ENCODE measurements around the gene GTF3C5.
"Not testable (repeated sequence)": the region's sequence is repeated elsewhere in the genome, so short reads cannot be mapped to it uniquely, and the experiment has no call there.

Gene GTF3C5

DNA sequence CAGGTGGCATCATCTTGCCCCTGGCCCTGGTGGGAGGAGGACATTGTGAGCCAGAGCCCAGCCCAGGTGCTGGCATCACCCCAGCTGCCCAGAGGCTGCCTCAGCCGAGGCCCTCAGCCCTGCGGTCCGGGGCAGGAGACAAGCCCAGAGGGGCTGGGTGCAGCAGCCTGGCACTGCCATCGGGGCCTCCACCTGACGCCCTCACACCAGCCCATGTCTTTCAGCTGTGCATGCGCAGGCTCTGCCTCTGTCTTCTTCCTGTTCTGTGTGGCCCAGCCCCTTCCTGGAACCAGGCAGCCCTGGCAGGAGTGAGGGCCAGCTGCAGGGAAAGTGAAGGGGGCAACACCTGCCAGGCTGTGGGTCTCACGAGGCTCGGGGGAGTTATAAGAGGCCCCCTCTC lies 26.2 kb downstream of the GTF3C5 start:
- no peak for DNase-seq

GRCh38 chr9:133057553-133057952 lies 26.8 kb downstream of the GTF3C5 start:
- no peak for DNase-seq

- DNase-seq, result no peak
Measured at GRCh38 chr9:133058071-133058470, 27.3 kb downstream of the GTF3C5 start.

- no peak for DNase-seq
Measured at GRCh38 chr9:133058550-133059320, 27.9 kb downstream of the GTF3C5 start.

- DNase-seq, result no peak
Measured at GRCh38 chr9:133059623-133060022, 28.8 kb downstream of the GTF3C5 start.

- DNase-seq, result no peak
Measured at GRCh38 chr9:133060417-133060841, 29.6 kb downstream of the GTF3C5 start.

GRCh38 chr9:133061019-133061763 lies 30.4 kb downstream of the GTF3C5 start:
- not testable (repeated sequence) for DNase-seq

DNA sequence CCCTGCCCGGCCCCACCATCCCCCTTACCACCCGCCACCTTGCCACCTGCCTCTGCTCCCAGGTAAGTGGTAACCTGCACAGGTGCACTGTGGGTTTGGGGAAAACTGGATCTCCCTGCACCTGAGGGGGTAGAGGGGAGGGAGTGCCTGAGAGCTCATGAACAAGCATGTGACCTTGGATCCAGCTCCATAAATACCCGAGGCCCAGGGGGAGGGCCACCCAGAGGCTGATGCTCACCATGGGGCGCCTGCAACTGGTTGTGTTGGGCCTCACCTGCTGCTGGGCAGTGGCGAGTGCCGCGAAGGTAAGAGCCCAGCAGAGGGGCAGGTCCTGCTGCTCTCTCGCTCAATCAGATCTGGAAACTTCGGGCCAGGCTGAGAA lies 31.0 kb downstream of the GTF3C5 start, which contains the start of gene CEL:
Gene CEL, plus strand, starts transcription at position 218 of the 382 bp plus-strand sequence. Its CDS starts 22 bp downstream, at position 240.
- DNase-seq, result not testable (repeated sequence)

GRCh38 chr9:133062569-133062968 lies 31.8 kb downstream of the GTF3C5 start:
- not testable (repeated sequence) for DNase-seq

- no peak for DNase-seq
Measured at GRCh38 chr9:133063159-133063499, 32.3 kb downstream of the GTF3C5 start.

DNA sequence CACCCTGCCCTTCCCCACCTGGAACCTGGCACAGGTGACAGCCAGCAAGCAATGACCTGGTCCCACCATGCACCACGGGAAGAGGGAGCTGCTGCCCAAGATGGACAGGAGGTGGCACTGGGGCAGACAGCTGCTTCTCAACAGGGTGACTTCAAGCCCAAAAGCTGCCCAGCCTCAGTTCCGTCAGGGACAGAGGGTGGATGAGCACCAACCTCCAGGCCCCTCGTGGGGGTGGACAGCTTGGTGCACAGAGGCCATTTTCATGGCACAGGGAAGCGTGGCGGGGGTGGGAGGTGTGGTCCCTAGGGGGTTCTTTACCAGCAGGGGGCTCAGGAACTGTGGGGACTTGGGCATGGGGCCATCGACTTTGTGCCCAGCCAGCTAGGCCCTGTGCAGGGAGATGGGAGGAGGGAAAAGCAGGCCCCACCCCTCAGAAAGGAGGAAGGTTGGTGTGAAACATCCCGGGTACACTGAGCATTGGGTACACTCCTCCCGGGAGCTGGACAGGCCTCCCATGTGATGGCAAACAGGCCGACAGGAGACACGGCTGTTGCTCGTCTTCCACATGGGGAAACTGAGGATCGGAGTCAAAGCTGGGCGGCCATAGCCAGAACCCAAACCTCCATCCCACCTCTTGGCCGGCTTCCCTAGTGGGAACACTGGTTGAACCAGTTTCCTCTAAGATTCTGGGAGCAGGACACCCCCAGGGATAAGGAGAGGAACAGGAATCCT lies 32.9 kb downstream of the GTF3C5 start:
- no peak for DNase-seq

DNA sequence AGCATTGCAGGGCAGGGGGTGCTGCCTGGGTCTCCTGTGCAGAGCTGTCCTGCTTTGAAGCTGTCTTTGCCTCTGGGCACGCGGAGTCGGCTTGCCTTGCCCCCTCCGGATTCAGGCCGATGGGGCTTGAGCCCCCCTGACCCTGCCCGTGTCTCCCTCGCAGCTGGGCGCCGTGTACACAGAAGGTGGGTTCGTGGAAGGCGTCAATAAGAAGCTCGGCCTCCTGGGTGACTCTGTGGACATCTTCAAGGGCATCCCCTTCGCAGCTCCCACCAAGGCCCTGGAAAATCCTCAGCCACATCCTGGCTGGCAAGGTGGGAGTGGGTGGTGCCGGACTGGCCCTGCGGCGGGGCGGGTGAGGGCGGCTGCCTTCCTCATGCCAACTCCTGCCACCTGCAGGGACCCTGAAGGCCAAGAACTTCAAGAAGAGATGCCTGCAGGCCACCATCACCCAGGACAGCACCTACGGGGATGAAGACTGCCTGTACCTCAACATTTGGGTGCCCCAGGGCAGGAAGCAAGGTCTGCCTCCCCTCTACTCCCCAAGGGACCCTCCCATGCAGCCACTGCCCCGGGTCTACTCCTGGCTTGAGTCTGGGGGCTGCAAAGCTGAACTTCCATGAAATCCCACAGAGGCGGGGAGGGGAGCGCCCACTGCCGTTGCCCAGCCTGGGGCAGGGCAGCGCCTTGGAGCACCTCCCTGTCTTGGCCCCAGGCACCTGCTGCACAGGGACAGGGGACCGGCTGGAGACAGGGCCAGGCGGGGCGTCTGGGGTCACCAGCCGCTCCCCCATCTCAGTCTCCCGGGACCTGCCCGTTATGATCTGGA lies 33.7 kb downstream of the GTF3C5 start:
- DNase-seq, result no peak

DNA sequence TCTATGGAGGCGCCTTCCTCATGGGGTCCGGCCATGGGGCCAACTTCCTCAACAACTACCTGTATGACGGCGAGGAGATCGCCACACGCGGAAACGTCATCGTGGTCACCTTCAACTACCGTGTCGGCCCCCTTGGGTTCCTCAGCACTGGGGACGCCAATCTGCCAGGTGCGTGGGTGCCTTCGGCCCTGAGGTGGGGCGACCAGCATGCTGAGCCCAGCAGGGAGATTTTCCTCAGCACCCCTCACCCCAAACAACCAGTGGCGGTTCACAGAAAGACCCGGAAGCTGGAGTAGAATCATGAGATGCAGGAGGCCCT lies 34.2 kb downstream of the GTF3C5 start:
- DNase-seq, result no peak

- no peak for DNase-seq
Measured at GRCh38 chr9:133066181-133066983, 35.6 kb downstream of the GTF3C5 start.

GRCh38 chr9:133067006-133067405 lies 36.2 kb downstream of the GTF3C5 start:
- DNase-seq, result no peak

DNA sequence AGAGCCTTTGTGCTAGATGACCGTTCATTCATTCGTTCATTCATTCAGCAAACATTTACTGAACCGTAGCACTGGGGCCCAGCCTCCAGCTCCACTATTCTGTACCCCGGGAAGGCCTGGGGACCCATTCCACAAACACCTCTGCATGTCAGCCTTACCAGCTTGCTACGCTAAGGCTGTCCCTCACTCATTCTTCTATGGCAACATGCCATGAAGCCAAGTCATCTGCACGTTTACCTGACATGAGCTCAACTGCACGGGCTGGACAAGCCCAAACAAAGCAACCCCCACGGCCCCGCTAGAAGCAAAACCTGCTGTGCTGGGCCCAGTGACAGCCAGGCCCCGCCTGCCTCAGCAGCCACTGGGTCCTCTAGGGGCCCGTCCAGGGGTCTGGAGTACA lies 37.0 kb downstream of the GTF3C5 start:
- no peak for DNase-seq

GRCh38 chr9:133068431-133068830 lies 37.6 kb downstream of the GTF3C5 start:
- not testable (repeated sequence) for DNase-seq

DNA sequence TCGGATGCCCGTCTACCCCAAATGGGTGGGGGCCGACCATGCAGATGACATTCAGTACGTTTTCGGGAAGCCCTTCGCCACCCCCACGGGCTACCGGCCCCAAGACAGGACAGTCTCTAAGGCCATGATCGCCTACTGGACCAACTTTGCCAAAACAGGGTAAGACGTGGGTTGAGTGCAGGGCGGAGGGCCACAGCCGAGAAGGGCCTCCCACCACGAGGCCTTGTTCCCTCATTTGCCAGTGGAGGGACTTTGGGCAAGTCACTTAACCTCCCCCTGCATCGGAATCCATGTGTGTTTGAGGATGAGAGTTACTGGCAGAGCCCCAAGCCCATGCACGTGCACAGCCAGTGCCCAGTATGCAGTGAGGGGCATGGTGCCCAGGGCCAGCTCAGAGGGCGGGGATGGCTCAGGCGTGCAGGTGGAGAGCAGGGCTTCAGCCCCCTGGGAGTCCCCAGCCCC lies 39.7 kb downstream of the GTF3C5 start:
- not testable (repeated sequence) for DNase-seq

DNA sequence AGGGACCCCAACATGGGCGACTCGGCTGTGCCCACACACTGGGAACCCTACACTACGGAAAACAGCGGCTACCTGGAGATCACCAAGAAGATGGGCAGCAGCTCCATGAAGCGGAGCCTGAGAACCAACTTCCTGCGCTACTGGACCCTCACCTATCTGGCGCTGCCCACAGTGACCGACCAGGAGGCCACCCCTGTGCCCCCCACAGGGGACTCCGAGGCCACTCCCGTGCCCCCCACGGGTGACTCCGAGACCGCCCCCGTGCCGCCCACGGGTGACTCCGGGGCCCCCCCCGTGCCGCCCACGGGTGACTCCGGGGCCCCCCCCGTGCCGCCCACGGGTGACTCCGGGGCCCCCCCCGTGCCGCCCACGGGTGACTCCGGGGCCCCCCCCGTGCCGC lies 40.2 kb downstream of the GTF3C5 start:
- not testable (repeated sequence) for DNase-seq

DNA sequence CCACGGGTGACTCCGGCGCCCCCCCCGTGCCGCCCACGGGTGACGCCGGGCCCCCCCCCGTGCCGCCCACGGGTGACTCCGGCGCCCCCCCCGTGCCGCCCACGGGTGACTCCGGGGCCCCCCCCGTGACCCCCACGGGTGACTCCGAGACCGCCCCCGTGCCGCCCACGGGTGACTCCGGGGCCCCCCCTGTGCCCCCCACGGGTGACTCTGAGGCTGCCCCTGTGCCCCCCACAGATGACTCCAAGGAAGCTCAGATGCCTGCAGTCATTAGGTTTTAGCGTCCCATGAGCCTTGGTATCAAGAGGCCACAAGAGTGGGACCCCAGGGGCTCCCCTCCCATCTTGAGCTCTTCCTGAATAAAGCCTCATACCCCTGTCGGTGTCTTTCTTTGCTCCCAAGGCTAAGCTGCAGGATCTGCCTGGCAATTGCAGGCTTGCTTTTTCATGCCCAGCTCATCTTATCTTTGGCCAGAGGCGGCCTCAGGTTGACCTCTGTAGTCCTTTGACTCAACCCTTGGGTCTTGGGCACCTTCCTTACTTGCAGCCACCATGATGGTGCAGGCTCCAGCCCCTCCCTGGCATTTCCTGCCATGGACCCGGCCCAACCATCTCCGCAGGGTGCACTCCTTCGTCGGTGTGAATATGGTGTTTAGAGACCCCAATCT lies 40.8 kb downstream of the GTF3C5 start:
- DNase-seq, result no peak

- DNase-seq, result not testable (repeated sequence)
Measured at GRCh38 chr9:133072210-133072609, 41.4 kb downstream of the GTF3C5 start.
